Endometrium (tissue), 2 donors: ENCODE results near the gene CLDN25.
A peak's percentile ranks its signal among the peaks of the same experiment; 100 is the strongest.
"Not testable (repeated sequence)": the region's sequence is repeated elsewhere in the genome, so short reads cannot be mapped to it uniquely, and the experiment has no call there.

ENCODE experiments used
- FAIRE-seq: peaks from 2 replicates; lab custom pipeline; 2012; peaks lifted over from hg19 to GRCh38; lab: Jason Lieb, UNC
- donor health status: control.
- donor health status: control.

The CLDN25 gene

DNA sequence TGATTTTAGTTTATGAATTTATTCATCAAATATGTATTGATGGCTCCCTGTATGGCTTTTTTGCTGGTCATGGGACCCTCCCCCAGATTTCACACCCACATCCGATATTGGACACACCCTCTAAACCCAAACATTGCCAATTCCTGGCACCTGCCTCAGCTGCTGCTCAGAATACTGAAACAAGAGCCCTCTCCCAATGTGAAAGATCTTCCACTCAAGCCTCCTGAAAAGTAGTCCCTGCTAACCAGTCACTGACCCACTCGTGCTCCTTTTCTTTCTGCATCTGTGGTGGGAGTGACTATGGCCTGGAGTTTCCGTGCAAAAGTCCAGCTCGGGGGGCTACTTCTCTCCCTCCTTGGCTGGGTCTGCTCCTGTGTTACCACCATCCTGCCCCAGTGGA is at the start of gene CLDN25:
Gene CLDN25 (plus strand): TSS at position 301 of the 400 bp plus-strand sequence. CDS start 0 bp downstream, at position 301.
- FAIRE-seq, result no peak

DNA sequence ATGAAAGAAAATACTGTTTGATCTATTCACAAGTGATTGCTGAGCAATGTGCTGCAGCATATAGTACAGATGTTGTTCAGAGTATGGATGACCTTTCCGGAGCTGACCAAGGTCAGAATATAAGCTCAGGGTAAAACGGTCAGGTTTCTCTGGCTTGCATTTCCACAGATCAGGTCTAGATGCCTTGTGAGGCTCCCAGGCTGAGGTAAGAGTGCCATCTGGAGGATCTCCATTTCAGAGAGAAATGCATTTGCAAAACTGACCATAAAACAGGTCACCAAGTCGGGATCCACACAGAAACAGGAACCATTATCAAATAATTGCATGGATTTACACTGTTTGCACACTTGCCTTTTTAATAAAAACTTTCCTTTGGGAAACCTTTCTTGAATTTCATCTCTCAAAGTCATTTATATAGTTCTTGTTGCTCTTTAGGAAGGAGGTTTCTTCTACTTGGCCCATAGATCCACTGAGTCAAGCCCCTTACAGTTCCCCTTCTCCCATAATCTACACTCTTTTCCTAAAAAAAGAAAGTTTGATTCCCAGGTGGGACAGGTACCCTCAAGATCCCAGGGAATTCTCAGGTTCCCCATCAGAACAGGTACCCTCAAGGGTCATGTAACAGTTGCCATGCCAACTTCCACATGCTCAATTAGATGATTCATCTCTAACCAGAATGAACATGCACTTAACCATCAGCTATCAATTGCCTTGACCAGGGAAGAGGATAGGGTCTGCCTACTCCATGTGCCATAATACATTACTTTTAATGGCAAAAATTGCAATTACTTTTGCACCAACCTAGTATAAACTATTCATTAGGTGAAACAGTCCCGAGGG is 48.5 kb upstream of the CLDN25 start:
- FAIRE-seq, result peak; percentile 53

DNA sequence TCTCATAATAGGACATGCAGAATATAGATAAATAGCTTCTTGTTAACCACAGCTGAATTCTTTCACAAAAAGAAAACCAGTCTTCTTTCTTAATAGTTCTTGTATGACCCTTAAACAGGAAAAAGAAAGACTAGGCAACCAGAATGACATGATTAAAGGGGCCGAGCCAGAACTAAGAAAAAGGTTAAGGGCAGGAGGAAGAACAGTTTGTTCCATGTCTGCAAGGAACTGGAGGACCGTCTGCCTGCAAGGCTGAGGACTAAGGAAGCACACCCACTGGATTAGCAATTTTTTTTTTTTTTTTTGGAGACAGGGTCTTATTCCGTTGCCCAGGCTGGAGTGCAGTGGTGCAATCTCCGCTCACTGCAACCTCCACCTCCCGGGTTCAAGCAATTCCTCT is 47.5 kb upstream of the CLDN25 start:
- FAIRE-seq, result no peak

DNA sequence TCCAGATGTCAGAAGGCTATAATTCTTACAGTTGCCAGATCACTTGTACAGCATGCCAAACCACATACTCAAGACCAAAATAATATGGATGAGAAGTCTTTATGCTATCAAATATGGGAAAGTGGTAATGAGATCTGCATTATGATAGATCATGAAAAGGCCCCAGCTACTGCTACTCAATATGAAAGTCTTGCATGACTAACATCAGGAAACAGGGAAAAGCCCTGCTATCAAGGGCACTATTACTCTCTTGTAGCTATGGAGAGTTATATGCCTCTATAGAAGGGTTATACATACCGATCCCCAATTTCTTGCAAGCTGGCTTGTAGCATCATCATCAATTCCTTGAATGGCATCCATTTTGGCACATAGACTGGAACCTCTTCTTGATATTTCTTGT is 43.3 kb upstream of the CLDN25 start:
- FAIRE-seq, result no peak

DNA sequence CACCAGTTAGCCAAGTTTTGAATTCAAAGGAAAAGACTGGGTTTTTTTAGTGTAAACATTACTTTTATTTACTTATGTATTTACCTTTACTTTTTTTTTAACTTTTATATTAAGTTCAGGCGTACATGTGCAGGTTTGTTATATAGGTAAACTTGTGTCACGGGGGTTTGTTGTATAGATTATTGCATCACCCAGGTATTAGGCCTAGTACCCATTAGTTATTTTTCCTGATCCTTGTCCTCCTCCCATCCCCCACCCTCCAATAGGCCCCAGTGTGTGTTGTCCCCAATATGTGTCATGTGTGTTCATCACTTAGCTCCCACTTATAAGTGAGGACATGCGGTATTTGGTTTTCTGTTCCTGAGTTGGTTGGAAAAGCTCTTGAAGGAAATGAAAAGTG is 26.7 kb upstream of the CLDN25 start:
- FAIRE-seq, result no peak

DNA sequence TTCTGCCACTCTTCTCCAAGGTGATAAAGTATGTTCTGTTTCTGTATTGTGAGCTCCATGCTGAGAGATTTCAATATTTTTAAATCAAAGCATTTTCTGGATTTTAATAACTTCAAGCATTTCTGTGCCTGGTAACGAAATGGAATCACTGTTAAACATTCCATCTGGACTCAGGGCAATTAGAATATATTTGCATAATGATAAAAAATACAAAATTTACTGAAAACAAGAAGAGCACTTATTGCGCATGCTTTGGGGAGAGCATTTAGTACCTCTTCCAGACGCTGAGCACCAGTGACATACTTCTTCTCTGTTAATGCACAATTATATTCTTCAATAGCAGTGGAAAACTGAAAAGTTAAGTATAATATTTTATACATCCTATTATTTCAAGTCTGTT is 19.4 kb upstream of the CLDN25 start:
- no peak for FAIRE-seq

DNA sequence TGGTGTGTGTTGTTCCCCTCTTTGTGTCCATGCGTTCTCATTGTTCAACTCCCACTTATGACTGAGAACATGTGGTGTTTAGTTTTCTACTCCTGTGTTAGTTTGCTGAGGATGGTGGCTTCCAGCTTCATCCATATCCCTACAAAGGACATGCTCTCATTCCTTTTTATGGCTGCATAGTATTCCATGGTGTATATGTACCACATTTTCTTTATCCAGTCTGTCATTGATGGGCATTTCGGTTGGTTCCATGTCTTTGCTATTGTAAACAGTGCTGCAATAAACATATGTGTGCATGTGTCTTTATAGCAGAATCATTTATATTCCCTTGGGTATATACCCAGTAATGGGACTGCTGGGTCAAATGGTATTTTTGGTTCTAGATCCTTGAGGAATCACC is 16.6 kb upstream of the CLDN25 start:
- FAIRE-seq, result not testable (repeated sequence)

DNA sequence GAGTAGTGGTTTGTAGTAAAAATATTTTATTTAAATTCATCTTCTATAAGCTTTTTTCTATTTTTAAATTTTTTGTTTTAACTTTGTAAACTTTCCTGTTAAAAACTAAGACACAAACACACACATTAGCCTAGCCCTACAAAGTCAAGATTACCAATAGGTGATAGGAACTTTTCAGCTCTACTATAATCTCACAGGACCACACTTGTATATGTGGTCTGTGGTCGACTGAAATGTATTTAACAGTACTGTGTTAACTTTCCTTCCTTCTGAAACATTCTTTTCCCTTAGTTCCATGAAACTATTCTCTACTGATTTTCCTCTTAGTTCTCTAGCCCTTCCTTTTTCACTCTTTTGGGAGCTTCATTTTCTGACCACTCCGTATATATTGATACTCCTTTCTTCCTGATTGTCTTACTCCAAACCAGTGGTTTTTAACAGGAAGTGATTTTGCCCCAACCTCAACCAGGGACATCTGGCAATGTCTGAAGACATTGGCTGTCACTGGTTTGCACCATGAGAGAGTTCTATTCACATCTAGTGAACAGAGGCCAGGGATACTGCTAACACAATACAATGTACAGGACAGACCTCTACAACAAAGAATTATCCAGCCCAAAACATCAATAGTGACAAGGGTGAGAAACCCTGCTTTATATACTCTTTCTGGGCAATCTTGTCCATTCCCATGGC is 14.9 kb upstream of the CLDN25 start:
- no peak for FAIRE-seq

DNA sequence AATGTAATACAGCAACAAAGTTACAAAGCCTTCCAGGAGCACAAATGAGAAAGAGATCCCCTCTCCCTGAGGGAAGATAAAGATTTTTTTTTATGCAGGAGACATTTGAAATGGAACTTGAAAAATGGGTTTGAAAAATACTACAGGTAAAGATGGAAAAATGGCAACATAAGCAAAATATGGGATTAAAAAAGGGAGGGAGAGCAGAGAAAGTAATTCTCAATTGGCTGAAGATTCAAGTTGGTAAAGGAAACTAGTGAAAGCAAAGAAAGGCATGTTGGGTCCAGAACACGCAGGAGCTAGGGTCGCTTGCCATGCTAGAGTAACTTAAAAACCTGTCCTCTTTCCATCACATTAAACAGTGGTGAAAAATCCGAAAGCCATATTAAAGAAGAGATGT is 7.6 kb upstream of the CLDN25 start:
- FAIRE-seq, result no peak

DNA sequence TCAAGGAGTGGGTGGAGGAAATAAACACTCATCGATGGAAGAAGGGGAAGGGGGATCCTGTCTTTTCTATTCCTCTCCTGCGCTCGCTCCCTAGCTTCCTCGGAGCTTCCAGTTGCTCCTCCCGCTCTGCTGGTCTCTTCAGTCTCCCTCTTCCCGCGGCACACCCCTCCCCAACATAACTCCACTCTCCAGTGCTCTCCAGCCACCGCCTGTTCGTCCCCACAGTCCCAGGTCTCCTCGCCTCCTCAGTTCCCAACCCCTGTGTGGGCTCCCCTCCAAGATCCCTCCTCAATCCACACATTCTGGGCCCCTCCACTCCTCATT is 6.5 kb upstream of the CLDN25 start:
- FAIRE-seq, result no peak

DNA sequence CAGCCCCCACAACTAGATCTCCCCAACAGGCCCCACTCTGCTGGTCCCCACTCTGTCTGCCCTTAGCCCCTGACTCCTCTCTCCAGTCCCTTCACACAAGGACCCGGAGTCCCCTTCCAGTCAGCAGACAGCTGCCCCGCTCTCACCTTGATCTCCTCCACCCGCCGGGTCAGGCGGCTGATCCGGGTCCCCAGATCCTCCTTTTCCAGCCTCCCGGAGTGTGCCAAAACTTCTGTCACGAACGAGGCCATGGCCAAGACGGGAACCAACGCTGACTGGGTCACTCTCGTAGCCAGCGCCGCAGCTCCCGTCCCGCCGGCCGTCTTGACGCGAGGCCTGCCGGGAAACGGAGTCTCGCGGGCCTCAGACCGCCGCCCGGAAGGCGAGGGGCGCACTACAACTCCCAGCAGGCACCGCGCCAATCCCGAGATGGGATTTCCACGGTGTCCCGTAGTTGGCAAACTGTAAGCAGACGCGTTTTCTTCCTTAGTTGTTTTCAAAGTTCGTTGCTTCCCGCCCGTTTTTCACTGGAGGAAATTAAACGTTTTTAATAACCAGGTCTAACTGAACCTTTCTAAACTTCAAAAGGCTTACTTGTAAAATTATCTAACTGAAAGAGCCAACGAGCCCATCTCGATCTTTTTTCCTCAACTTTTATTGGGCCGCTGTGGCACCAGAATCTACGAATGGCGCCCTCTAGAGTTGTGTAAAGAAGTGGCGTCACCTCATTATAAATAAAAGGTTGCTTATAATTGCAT is 6.0 kb upstream of the CLDN25 start, which contains the start of gene ZW10:
Gene ZW10 (minus strand): TSS at position 277 of the 758 bp plus-strand sequence. CDS start 26 bp downstream, at position 251.
- peak; percentile 94 for FAIRE-seq

DNA sequence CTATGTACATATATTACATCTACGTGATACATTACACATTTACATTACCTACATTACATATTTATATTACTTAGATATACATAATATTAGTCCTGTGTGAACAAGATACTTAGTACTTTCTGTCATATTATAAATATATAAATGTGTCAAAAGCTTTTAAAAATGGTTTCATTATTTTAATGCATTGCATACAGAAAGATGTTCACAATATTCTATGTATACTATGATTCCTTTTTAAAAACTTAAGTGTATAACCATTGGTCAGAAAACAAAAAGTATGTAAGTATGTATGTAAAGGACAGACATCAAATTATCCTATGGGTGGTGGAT is 5.5 kb upstream of the CLDN25 start:
- FAIRE-seq, result no peak

DNA sequence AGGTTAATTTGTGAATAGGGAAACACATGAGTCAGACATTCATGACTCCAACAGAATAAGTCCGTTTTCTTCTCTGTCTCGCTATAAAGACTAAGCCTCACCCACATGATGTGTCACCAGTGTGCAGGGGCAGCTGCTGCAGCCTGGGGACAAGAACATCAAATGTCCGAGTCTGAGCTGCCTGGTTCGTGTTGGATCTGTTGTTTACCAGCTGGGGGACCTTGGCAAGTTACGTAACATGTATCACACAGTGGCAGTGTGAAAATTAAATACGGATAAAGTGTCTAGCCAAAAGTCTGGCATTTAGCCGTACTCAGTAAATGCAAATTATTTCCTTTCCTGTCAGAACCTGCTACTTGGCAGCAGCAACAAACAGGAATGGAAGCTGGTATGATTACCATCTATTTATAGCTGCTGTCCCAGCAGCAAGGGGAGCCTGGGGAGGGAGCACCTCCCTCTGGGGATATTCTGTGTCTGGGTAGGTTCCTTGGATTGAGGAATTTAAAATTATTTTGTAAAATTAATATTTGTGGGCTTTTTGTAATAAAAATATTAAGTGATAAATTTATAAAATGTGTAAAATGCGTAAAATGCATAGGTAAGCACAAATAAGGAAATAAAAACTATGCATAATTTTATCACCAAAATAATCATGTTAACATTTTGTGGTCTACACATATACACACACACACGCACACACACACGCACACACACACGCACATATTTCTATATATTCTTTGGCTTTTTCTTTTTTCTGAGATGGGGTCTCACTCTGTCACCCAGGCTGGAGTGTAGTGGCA is 1.3 kb upstream of the CLDN25 start:
- no peak for FAIRE-seq

DNA sequence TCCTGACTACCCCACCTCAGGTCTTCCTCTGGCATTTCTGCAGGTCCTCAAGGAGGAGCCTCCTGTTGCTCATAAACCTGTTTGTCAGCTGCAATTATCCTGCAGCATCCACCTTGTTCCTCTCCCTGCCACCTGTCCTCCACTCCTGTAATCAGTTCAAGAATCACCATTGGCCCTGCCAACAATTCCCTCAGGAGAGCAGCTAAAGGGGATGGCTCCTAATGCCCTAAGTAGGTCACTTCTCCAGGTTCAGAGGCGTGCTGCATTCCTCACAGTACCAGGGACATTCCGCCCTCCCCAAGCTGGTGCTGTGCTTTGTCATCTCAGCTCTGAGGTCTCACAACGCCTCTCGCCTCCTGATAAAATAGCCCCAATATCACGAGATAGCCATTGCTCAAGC is 2.1 kb downstream of the CLDN25 start:
- FAIRE-seq, result no peak

DNA sequence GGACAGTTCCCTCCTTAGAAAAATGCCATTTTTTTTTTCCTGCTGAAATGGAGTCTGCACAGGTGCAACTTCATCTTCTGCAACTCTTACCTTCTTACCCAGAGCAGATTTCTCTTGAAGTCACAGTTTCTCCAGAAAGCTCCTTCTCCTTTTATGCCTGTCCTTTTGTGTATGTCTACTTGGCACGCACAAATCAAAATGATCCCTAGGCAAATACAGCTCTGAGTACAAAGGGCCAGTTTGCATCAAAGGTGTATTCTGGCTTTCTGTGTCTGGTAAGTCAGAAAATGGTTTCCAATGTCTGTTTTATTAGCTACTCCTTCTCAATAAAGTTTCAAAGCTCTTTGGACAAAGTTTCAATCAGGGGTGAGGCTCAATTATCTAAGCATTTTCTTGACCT is 2.5 kb downstream of the CLDN25 start:
- no peak for FAIRE-seq

DNA sequence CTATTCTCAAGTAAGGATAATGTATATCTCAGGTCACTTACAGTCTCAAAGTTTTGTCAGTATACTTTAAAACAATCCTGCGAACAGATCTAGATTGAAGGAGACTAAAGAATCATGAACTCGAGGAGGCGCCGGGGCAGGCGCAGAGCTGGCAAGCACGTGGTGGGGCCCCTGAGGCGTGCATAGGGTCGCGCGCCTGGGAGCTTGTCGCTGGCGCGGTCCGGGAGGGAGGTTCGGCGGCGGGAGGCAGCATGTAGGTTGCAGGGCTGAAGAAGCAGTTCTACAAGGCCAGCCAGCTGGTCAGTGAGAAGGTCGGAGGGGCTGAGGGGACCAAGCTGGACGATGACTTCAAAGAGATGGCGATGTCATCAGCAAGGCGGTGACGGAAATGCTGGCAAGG is 9.4 kb downstream of the CLDN25 start:
- FAIRE-seq, result not testable (repeated sequence)

DNA sequence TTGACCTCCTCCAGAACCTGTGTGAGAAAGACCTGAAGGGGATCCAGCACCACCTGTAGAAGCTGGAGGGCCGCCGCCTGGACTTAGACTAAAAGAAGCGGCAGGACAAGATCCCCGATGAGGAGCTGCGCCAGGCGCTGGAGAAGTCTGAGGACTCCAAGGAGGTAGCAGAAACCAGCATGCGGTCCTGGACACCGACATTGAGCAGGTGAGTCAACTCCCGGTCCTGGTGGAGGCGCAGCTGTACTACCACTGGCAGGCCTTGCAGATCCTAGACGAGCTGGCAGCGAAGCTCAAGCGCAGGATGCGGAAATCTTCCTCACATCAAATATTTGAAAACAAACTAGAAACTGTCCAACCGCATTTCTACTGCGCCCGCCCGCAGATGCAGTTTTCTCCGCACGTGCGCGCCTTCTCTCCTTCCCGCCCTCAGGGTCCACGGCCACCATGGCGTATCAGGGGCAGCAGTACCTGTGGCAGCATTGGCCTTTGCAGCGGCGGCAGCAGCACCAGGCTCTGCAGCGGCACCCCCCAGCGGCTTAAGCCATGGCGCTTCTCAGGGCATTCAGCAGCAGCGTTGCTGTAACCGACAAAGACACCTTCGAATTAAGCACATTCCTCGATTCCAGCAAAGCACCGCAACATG is 10.2 kb downstream of the CLDN25 start:
- no peak for FAIRE-seq

DNA sequence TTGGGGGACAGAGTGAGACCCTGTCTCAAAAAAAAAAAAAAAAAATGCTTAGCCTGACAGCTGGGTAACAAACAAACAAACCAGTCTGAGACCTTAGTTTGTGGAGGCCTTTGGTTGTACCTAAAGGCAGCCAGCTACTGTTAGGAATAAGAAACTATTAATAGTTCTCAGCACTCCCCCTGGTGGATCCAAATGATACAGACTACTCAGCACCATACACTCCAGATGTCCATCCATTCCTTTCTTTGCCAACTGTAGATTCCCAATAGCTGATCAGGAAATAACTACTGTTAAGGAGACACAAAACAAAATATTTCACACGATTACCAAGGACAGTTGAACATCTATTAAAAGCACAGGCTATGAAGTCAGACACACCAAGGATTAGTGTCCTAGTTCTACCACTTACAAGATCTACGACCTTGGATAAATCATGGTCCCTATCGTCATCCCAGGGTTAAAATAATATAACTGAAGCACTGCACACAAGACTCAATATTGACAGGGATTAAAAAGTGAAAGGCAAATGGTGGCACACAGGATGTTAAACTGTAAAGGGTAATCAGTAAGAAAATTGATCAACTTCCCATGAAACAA is 17.2 kb downstream of the CLDN25 start:
- FAIRE-seq, result no peak

DNA sequence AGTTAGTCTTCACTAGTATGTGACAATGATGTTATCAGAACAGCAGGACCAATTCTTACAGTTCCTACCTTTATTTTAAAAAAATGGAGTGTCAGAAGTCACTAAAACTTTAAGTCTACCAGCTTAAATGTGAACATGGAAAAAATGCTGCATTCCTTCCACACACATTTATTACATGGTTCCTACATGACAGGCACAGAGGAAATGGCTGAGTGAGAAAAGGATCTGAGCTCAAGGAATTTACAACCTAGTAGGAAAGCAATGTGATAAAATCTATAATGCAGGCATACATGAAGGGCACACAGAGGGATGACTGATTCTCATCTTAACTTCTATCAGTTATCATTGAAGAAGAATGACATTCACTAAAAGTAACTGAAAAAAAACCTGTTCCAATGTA is 23.0 kb downstream of the CLDN25 start:
- FAIRE-seq, result no peak

DNA sequence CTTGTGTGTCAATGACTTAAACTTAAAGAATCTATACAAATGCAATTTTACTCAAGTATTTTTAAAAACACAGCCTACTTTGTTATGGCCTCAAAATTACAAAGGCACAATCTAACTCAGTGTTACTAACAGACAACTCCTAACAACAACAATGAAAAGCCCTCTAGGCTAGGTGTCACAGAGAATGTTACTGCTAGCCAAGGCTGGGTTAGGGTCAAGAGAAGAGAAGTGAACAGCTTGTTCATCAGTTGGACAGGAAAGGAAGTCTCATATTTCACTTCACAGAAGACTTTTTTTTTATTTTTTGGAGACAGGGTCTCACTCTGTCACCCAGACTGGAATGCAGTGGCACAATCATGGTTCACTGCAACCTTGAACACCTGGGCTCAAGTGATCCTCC is 26.0 kb downstream of the CLDN25 start:
- FAIRE-seq, result no peak

DNA sequence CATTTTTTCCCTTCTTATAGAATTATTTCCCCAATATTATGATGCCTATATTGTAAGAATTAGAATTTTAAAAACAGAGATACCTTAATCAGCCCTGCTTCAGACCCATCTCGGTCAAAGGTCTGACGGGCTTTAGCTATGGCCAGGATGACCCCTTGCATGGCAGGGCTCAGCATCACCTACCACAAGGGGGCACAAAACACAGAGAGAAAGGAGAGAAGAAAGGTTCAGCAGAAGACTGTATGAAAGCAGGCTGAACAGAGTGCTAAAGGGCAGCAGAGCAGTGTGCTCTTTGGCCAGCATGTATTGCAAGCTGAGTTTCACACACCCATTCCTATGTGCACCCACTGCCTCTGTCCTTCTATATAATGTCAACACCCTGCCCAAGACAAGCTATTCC is 26.8 kb downstream of the CLDN25 start:
- no peak for FAIRE-seq
